Coronary artery (tissue), 2 donors: ENCODE results near the gene SHF.

Experiments
- DNase-seq: peaks from one replicate; pipeline ENCODE4 v3.0.0-alpha.2; 2017; ENCODE audit warnings: low spot score
- H3K27ac ChIP-seq, 2 donors: fragments of 200-600 bp; sonication (generic); one replicate each; pipeline ENCODE4 v1.5.1; 2016 to 2019
- H3K4me3 ChIP-seq: fragments of 200-600 bp; sonication (generic); 2 replicates; pipeline ENCODE4 v1.5.1; 2016; ENCODE audit warnings: mild to moderate bottlenecking, moderate library complexity
- TF ChIP-seq, protein P1 (sequence below): fragments of 200-600 bp; sonication (generic); IDR thresholded peaks from one replicate; pipeline ENCODE4 v1.5.1; 2019; ENCODE audit warnings: antibody characterized with exemption

SHF gene

GRCh38 chr15:45199136-45199810, 11.5 kb upstream of the SHF start:
- no peak for DNase-seq
- peak overlapping the region; percentile 91 to 95 for H3K27ac ChIP-seq
- TF ChIP-seq, protein P1, sequence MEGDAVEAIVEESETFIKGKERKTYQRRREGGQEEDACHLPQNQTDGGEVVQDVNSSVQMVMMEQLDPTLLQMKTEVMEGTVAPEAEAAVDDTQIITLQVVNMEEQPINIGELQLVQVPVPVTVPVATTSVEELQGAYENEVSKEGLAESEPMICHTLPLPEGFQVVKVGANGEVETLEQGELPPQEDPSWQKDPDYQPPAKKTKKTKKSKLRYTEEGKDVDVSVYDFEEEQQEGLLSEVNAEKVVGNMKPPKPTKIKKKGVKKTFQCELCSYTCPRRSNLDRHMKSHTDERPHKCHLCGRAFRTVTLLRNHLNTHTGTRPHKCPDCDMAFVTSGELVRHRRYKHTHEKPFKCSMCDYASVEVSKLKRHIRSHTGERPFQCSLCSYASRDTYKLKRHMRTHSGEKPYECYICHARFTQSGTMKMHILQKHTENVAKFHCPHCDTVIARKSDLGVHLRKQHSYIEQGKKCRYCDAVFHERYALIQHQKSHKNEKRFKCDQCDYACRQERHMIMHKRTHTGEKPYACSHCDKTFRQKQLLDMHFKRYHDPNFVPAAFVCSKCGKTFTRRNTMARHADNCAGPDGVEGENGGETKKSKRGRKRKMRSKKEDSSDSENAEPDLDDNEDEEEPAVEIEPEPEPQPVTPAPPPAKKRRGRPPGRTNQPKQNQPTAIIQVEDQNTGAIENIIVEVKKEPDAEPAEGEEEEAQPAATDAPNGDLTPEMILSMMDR, result no peak
- H3K4me3 ChIP-seq, result peak overlapping the region; percentile 74

DNA sequence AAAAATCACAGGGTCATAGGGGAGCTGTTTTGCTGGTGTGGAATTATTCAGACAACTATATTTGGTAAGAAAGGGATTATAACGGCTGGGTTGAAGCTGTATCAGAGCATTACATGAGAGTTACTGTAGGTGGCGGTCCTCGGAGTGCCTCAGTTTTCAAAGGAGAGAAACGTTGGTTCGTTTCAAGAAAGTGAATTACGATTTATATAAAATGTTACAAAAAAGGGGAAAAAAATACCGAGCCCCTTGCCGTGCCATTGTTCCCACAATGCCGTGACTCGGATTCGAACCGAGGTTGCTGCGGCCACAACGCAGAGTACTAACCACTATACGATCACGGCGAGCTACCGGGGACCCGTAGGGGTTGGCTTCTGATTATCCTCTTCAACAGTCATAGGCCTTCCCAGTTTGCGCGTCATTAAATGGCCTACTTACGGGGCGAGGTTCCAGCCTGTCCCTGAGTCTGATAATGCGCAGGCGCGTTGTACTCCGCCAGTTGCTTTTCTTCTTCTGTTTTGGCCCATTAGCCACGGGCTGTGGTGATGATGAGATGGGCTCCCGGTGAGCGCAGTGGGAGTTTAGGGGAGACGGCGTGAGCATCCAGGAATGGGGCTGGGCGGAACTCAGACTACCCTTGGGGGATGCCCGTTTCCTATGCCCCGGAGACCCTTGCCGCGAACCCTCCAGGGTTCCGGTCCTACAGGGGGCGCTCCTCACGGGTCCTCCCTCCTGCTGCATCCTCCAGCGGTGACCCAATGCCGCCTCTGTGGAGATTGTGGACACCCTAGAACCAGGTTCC, 10.8 kb upstream of the SHF start:
- TF ChIP-seq, protein P1, result peak; percentile 21
- DNase-seq, result peak; percentile 98
- Histone ChIP-seq H3K4me3 (peak overlapping the region; percentile 74), H3K27ac (peak overlapping the region; percentile 91 to 95)

- H3K27ac ChIP-seq, result no peak overlapping the region
- TF ChIP-seq, protein P1, result no peak
- H3K4me3 ChIP-seq, result no peak overlapping the region
- no peak for DNase-seq
These were observed 9.7 kb upstream of the SHF start for GRCh38 chr15:45197512-45197911.

DNA sequence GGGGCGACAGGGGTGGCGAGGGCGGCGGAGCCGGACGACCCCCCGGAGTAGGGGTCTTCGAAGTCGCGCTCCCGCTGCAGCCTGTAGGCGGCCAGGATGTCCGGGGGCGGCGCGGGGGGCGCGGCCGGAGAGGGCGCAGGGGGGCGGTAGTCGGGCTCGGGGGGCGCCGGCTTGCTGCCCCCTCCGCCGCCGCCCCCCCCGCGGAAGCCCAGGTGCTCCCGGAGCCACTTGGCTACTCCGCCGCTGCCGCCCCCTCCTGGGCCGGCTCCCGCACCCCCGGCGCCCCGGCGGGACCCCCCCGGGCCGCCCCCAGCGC, 230 bp downstream of the SHF start:
- peak overlapping the region; percentile 90 for H3K4me3 ChIP-seq
- no peak for DNase-seq
- H3K27ac ChIP-seq, result peak overlapping the region; percentile 90 to 93
- TF ChIP-seq, protein P1, result no peak

DNA sequence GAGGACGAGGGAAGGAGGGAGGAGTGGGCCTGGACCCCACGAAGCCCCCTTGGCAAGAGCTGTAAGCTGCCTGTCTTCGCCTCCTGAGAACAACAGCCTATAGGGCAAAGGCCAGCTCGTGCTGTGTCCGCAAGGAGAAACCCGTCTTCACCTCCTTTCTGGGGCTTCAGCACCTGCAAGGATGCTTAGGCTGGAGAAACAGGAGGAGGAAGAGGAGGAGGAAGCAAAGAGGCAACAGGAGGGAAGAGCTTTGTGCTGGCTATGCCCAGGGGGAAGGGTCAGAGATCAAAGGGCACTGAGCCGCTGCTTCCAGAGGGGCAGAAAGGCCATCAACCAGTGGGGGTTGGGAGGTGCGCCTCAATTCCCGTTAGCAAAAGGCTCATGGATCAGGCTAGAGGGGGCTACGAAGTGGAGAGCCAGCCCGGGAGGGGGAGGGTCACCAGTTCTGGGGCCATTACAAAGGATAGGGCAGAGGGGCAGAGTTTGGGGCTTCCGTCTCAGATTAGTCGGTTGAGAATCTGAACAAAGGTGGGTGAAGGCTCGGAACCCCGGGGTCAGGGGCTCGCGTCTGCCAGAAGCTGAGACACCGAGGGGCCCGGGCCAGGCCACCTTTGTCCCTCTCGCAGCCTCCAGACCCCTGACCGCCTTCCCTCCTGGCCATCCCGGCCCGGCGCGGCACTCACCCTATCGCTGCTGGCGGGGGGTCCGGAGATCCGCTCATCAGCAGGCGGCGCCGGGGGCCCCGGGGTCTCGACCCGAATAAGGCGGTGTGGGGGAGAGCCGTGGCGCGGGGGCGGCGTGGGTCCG, 792 bp downstream of the SHF start:
- no peak for DNase-seq
- H3K27ac ChIP-seq, result peak overlapping the region; percentile 90 to 93
- peak overlapping the region; percentile 90 for H3K4me3 ChIP-seq
- TF ChIP-seq, protein P1, result no peak

GRCh38 chr15:45185903-45186770, 1.6 kb downstream of the SHF start:
- H3K27ac ChIP-seq, result peak overlapping the region; percentile 90 to 93
- no peak for DNase-seq
- peak overlapping the region; percentile 90 for H3K4me3 ChIP-seq
- TF ChIP-seq, protein P1, result no peak
